GM23338 (cell line): ENCODE results near the gene BCL2. TPM values are rescaled to one million over a fixed set of nuclear protein-coding genes. Genes with fewer than 3 reads are reported as not detected.

Experiments
- ATAC-seq: fragments of 200-7000 bp; cut with Tn5 transposase; 3 replicates; pipeline ENCODE4 v1.9.1; 2020
- DNase-seq: peaks from one replicate; pipeline ENCODE4 v3.0.0-alpha.2; 2015; ENCODE audit warnings: low spot score
- H2AFZ ChIP-seq: fragments of 200-600 bp; sonication (generic); 2 replicates; pipeline ENCODE4 v1.8.0; 2016; ENCODE audit warnings: antibody characterized with exemption, mild to moderate bottlenecking, moderate library complexity
- H3F3A ChIP-seq: fragments of 200-600 bp; sonication (generic); replicated peaks from 2 replicates; pipeline ENCODE4 v1.8.0; 2017; ENCODE audit warnings: antibody characterized with exemption, mixed run types, low read depth
- H3K27ac ChIP-seq: fragments of 200-600 bp; sonication (generic); 2 replicates; pipeline ENCODE4 v1.6.1; 2016; ENCODE audit warnings: low read depth
- H3K27me3 ChIP-seq: fragments of 200-600 bp; sonication (generic); 2 replicates; pipeline ENCODE4 v1.8.0; 2016; ENCODE audit warnings: mild to moderate bottlenecking, mixed run types, moderate library complexity; ENCODE audit not compliant: insufficient read depth
- H3K36me3 ChIP-seq: fragments of 200-600 bp; sonication (generic); 2 replicates; pipeline ENCODE4 v1.8.0; 2016; ENCODE audit warnings: mild to moderate bottlenecking; ENCODE audit not compliant: insufficient read depth
- H3K4me1 ChIP-seq: fragments of 200-600 bp; sonication (generic); 2 replicates; pipeline ENCODE4 v1.8.0; 2016; ENCODE audit warnings: mild to moderate bottlenecking, moderate library complexity; ENCODE audit not compliant: insufficient read depth
- H3K4me2 ChIP-seq: fragments of 200-600 bp; sonication (generic); 2 replicates; pipeline ENCODE4 v1.7.1; 2017; ENCODE audit warnings: mixed run types
- H3K4me3 ChIP-seq: fragments of 200-600 bp; sonication (generic); 2 replicates; pipeline ENCODE4 v1.6.1; 2016; ENCODE audit warnings: mixed run types
- H3K79me2 ChIP-seq: fragments of 200-600 bp; sonication (generic); replicated peaks from 2 replicates; pipeline ENCODE4 v1.8.0; 2017; ENCODE audit warnings: mild to moderate bottlenecking; ENCODE audit not compliant: insufficient read depth
- H3K9me2 ChIP-seq: fragments of 200-600 bp; sonication (generic); 2 replicates; pipeline ENCODE4 v1.8.0; 2017; ENCODE audit not compliant: insufficient read depth
- H4K20me1 ChIP-seq: fragments of 200-600 bp; sonication (generic); replicated peaks from 2 replicates; pipeline ENCODE4 v1.8.0; 2017; ENCODE audit warnings: mild to moderate bottlenecking; ENCODE audit not compliant: insufficient read depth
- H3K27ac Mint-ChIP-seq: 2 replicates; pipeline ENCODE4 v1.8.0; 2020; ENCODE audit warnings: inconsistent platforms, mild to moderate bottlenecking, moderate library complexity, mixed read lengths
- H3K27me3 Mint-ChIP-seq: 3 replicates; pipeline ENCODE4 v1.8.0; 2022; ENCODE audit warnings: low read depth, mild to moderate bottlenecking, moderate library complexity, mixed read lengths, inconsistent platforms; ENCODE audit not compliant: insufficient read depth, poor library complexity
- H3K36me3 Mint-ChIP-seq: 3 replicates; pipeline ENCODE4 v1.8.0; 2021; ENCODE audit warnings: low read depth, mild to moderate bottlenecking, inconsistent platforms, moderate library complexity, mixed read lengths
- H3K4me1 Mint-ChIP-seq: 3 replicates; pipeline ENCODE4 v1.8.0; 2020; ENCODE audit warnings: mild to moderate bottlenecking, inconsistent platforms, mixed read lengths
- H3K4me3 Mint-ChIP-seq: 3 replicates; pipeline ENCODE4 v1.8.0; 2021; ENCODE audit warnings: moderate library complexity, mild to moderate bottlenecking, inconsistent platforms, mixed read lengths
- H3K9me3 Mint-ChIP-seq: 3 replicates; pipeline ENCODE4 v1.8.0; 2020; ENCODE audit warnings: moderate library complexity, mild to moderate bottlenecking, inconsistent platforms, mixed read lengths
- JUNB ChIP-seq: IDR thresholded peaks from one replicate; pipeline ENCODE4 v1.6.1; 2016; ENCODE audit warnings: antibody characterized with exemption; ENCODE audit not compliant: unreplicated experiment
- POLR2AphosphoS5 ChIP-seq: IDR thresholded peaks from 2 replicates; pipeline ENCODE4 v1.6.1; 2016; ENCODE audit warnings: antibody characterized with exemption, low read depth
- ZNF114 ChIP-seq: fragments of 250-450 bp; sonication (Bioruptor Pico); IDR thresholded peaks from 2 replicates; pipeline ENCODE4 v1.5.0; 2020; ENCODE audit warnings: mild to moderate bottlenecking, moderate library complexity
- polyA plus RNA-seq: library from polyadenylated mRNA; unstranded; fragments of >200 nt; fragmentation: Nextera tagmentation; extraction: Ambion mirVana; gene quantifications from 2 replicates; pipeline ENCODE4 v1.2.1, GENCODE V29; 2016
- total RNA-seq: library from RNA; depleted of rRNA; stranded (reverse); fragments of >200 nt; shearing (Covaris generic); gene quantifications from 2 replicates; pipeline ENCODE4 v1.2.3, GENCODE V29; 2014
- TF ChIP-seq, protein P1 (sequence below): IDR thresholded peaks from 2 replicates; pipeline ENCODE4 v1.6.1; 2016; ENCODE audit warnings: antibody characterized with exemption
- TF ChIP-seq, protein P2 (sequence below): IDR thresholded peaks from one replicate; pipeline ENCODE4 v1.6.1; 2018; ENCODE audit warnings: antibody characterized with exemption; ENCODE audit not compliant: unreplicated experiment
- TF ChIP-seq, protein P3 (sequence below): fragments of 250-450 bp; sonication (Bioruptor Pico); IDR thresholded peaks from 2 replicates; pipeline ENCODE4 v1.5.0; 2020; ENCODE audit warnings: mild to moderate bottlenecking, moderate library complexity

The BCL2 gene
- total and polyA plus RNA-seq, 2 experiments from 2014 or later, result 1.2 to 4.0 TPM

DNA sequence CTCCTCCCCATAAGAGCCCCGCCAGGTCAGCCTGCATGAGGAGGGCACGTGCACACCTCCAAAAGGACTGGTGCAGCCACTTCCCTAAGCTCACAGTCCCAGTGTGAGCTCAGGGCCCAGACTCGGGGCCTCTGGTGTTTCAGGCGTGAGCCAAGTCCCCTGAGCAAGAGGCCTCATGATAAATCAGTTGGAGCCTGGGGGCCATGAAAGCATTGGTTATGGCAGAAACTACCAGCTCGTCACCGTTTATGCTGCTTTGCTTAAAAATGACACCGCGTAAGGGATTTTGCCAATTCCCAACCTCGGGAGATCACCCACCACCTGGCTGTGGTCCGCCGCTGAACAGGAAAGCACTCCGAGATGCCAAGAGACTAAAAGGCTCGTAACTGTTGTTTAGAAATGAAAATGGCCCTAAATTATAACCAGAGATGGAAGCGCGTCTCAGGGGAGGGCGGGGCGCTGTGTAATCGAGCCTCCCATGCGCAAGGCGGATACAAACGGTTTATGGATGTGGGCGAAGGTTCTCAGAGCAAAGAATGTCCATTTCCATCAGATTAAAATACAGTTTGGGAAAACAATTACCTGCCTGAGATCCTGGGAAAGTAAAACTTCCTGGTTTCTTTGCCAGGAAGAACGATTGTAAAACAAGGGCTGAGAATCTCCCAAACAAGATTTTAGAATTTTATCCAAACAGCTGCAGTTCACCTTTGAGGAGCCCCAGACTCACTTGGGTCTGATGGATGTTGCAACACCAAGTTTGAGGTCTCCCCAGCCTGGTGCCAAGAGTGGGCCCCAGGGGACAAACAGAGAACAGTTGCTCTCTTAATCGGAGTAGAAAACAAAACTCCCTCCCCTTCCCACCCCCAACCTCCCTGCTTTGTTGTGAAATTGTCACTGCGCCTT is 141.4 kb downstream of the BCL2 start:
- H3K4me3 Mint-ChIP-seq, result no peak overlapping the region
- peaks cover 26% of the 10 kb centered on the region for H3K4me1 Mint-ChIP-seq
- peak overlapping the region; percentile 33 for H3K27ac Mint-ChIP-seq
- Histone ChIP-seq H3K27ac (no peak overlapping the region), H3F3A (no peaks in the 10 kb centered on the region), H3K4me1 (peaks cover 12% of the 10 kb centered on the region; the same call in 1 of the 2 replicates), H3K27me3 (no peaks in the 10 kb centered on the region), H2AFZ (peak overlapping the region; percentile 50; the same call in 1 of the 2 replicates), H4K20me1 (no peaks in the 10 kb centered on the region), H3K4me3 (no peak overlapping the region), H3K79me2 (no peaks in the 10 kb centered on the region), H3K9me2 (no peaks in the 10 kb centered on the region), H3K36me3 (no peaks in the 10 kb centered on the region), H3K4me2 (no peak overlapping the region)
- TF ChIP-seq POLR2AphosphoS5, result no peak
- TF ChIP-seq, protein P1, sequence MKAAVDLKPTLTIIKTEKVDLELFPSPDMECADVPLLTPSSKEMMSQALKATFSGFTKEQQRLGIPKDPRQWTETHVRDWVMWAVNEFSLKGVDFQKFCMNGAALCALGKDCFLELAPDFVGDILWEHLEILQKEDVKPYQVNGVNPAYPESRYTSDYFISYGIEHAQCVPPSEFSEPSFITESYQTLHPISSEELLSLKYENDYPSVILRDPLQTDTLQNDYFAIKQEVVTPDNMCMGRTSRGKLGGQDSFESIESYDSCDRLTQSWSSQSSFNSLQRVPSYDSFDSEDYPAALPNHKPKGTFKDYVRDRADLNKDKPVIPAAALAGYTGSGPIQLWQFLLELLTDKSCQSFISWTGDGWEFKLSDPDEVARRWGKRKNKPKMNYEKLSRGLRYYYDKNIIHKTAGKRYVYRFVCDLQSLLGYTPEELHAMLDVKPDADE, result no peak
- no peak for TF ChIP-seq JUNB
- TF ChIP-seq, protein P2, sequence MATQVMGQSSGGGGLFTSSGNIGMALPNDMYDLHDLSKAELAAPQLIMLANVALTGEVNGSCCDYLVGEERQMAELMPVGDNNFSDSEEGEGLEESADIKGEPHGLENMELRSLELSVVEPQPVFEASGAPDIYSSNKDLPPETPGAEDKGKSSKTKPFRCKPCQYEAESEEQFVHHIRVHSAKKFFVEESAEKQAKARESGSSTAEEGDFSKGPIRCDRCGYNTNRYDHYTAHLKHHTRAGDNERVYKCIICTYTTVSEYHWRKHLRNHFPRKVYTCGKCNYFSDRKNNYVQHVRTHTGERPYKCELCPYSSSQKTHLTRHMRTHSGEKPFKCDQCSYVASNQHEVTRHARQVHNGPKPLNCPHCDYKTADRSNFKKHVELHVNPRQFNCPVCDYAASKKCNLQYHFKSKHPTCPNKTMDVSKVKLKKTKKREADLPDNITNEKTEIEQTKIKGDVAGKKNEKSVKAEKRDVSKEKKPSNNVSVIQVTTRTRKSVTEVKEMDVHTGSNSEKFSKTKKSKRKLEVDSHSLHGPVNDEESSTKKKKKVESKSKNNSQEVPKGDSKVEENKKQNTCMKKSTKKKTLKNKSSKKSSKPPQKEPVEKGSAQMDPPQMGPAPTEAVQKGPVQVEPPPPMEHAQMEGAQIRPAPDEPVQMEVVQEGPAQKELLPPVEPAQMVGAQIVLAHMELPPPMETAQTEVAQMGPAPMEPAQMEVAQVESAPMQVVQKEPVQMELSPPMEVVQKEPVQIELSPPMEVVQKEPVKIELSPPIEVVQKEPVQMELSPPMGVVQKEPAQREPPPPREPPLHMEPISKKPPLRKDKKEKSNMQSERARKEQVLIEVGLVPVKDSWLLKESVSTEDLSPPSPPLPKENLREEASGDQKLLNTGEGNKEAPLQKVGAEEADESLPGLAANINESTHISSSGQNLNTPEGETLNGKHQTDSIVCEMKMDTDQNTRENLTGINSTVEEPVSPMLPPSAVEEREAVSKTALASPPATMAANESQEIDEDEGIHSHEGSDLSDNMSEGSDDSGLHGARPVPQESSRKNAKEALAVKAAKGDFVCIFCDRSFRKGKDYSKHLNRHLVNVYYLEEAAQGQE, result no peak
- H3K9me3 Mint-ChIP-seq, result no peaks in the 10 kb centered on the region
- peaks cover 2% of the 10 kb centered on the region for H3K27me3 Mint-ChIP-seq
- no peaks in the 10 kb centered on the region for H3K36me3 Mint-ChIP-seq
- ATAC-seq, result peak; percentile 39
- DNase-seq, result no peak

DNA sequence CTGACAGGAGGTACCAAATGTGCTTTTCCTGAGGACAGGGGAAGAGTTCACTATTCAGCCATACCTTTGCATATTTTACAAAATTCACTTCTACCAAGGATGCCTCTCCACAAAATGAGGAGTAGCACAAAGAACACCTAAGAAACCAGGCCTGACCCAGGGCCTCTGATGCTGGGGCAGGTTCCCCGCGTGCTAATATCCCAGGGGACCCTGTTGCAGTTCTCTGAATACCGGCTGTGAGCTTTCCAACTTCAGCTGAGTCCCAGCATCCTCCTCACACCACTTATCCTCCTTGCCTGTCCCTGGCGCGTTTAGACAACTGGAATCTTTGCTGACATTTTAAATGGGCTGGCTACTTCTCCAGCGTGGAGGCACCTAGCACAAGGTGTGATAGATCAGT is 142.3 kb downstream of the BCL2 start:
- no peaks in the 10 kb centered on the region for H3K27me3 ChIP-seq
- TF ChIP-seq ZNF114 (CRISPR knock-in tag), result no peak
- TF ChIP-seq JUNB, result no peak
- TF ChIP-seq, protein P3, sequence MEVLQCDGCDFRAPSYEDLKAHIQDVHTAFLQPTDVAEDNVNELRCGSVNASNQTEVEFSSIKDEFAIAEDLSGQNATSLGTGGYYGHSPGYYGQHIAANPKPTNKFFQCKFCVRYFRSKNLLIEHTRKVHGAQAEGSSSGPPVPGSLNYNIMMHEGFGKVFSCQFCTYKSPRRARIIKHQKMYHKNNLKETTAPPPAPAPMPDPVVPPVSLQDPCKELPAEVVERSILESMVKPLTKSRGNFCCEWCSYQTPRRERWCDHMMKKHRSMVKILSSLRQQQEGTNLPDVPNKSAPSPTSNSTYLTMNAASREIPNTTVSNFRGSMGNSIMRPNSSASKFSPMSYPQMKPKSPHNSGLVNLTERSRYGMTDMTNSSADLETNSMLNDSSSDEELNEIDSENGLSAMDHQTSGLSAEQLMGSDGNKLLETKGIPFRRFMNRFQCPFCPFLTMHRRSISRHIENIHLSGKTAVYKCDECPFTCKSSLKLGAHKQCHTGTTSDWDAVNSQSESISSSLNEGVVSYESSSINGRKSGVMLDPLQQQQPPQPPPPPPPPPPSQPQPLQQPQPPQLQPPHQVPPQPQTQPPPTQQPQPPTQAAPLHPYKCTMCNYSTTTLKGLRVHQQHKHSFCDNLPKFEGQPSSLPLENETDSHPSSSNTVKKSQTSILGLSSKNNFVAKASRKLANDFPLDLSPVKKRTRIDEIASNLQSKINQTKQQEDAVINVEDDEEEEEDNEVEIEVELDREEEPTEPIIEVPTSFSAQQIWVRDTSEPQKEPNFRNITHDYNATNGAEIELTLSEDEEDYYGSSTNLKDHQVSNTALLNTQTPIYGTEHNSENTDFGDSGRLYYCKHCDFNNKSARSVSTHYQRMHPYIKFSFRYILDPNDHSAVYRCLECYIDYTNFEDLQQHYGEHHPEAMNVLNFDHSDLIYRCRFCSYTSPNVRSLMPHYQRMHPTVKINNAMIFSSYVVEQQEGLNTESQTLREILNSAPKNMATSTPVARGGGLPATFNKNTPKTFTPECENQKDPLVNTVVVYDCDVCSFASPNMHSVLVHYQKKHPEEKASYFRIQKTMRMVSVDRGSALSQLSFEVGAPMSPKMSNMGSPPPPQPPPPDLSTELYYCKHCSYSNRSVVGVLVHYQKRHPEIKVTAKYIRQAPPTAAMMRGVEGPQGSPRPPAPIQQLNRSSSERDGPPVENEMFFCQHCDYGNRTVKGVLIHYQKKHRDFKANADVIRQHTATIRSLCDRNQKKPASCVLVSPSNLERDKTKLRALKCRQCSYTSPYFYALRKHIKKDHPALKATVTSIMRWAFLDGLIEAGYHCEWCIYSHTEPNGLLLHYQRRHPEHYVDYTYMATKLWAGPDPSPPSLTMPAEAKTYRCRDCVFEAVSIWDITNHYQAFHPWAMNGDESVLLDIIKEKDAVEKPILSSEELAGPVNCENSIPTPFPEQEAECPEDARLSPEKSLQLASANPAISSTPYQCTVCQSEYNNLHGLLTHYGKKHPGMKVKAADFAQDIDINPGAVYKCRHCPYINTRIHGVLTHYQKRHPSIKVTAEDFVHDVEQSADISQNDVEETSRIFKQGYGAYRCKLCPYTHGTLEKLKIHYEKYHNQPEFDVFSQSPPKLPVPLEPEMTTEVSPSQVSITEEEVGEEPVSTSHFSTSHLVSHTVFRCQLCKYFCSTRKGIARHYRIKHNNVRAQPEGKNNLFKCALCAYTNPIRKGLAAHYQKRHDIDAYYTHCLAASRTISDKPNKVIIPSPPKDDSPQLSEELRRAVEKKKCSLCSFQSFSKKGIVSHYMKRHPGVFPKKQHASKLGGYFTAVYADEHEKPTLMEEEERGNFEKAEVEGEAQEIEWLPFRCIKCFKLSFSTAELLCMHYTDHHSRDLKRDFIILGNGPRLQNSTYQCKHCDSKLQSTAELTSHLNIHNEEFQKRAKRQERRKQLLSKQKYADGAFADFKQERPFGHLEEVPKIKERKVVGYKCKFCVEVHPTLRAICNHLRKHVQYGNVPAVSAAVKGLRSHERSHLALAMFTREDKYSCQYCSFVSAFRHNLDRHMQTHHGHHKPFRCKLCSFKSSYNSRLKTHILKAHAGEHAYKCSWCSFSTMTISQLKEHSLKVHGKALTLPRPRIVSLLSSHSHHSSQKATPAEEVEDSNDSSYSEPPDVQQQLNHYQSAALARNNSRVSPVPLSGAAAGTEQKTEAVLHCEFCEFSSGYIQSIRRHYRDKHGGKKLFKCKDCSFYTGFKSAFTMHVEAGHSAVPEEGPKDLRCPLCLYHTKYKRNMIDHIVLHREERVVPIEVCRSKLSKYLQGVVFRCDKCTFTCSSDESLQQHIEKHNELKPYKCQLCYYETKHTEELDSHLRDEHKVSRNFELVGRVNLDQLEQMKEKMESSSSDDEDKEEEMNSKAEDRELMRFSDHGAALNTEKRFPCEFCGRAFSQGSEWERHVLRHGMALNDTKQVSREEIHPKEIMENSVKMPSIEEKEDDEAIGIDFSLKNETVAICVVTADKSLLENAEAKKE (CRISPR knock-in tag), result no peak

More for the DNA sequence above, 142.3 kb downstream of the BCL2 start:
- H3K4me1 Mint-ChIP-seq, result peaks cover 23% of the 10 kb centered on the region
- Histone ChIP-seq H3K79me2 (no peaks in the 10 kb centered on the region), H3K4me3 (no peak overlapping the region), H3K4me1 (peaks cover 12% of the 10 kb centered on the region; the same call in 1 of the 2 replicates), H3K27ac (no peak overlapping the region), H3K9me2 (no peaks in the 10 kb centered on the region), H3K4me2 (no peak overlapping the region), H2AFZ (no peak overlapping the region), H4K20me1 (no peaks in the 10 kb centered on the region), H3F3A (no peaks in the 10 kb centered on the region), H3K36me3 (no peaks in the 10 kb centered on the region)
- no peak overlapping the region for H3K4me3 Mint-ChIP-seq
- no peaks in the 10 kb centered on the region for H3K9me3 Mint-ChIP-seq
- peaks cover 2% of the 10 kb centered on the region for H3K27me3 Mint-ChIP-seq
- no peak overlapping the region for H3K27ac Mint-ChIP-seq
- no peaks in the 10 kb centered on the region for H3K36me3 Mint-ChIP-seq
- ATAC-seq (no peak), DNase-seq (no peak)
